Thyroid gland (tissue), 4 donors: ENCODE measurements around the gene GRIN2A. TPM values are rescaled to one million over a fixed set of nuclear protein-coding genes. Genes with fewer than 3 reads are reported as not detected.

ENCODE experiments used
- DNase-seq, 2 donors: peaks; one replicate each; pipeline ENCODE4 v3.0.0-alpha.2; 2019
- H3K27ac ChIP-seq, 3 donors: fragments of 200-600 bp; sonication (generic); 1 replicate in 2 of 3; 2 replicates in 1 of 3; pipeline ENCODE4 v1.5.1; 2016 to 2019; ENCODE audit warnings: mild to moderate bottlenecking in 1 of 3, moderate library complexity in 1 of 3
- H3K27me3 ChIP-seq: fragments of 200-600 bp; sonication (generic); one replicate; pipeline ENCODE4 v1.5.1; 2019
- H3K36me3 ChIP-seq, 2 donors: fragments of 200-600 bp; sonication (generic); one replicate each; pipeline ENCODE4 v1.5.1; 2016 to 2019
- H3K4me1 ChIP-seq, 2 donors: fragments of 200-600 bp; sonication (generic); one replicate each; pipeline ENCODE4 v1.5.1; 2017 to 2019
- H3K4me3 ChIP-seq, 3 donors: fragments of 200-600 bp; sonication (generic); replicated peaks in 1 of 3; 1 replicate in 2 of 3; 2 replicates in 1 of 3; pipeline ENCODE4 v1.5.1; 2016; ENCODE audit warnings: mild to moderate bottlenecking in 1 of 3
- H3K9me3 ChIP-seq: fragments of 200-600 bp; sonication (generic); one replicate; pipeline ENCODE4 v1.5.1; 2017
- CTCF ChIP-seq, 6 experiments: fragments of 200-600 bp in 3 of 6; fragments of 450-650 bp in 3 of 6; sonication (generic) in 3 of 6; IDR thresholded peaks; one replicate each; pipeline ENCODE4 v1.5.1; 2016 to 2019; ENCODE audit warnings: antibody characterized with exemption in 6 of 6, mild to moderate bottlenecking in 2 of 6, inconsistent platforms in 1 of 6, moderate library complexity in 1 of 6
- POLR2A ChIP-seq, 2 donors: fragments of 450-650 bp; IDR thresholded peaks; one replicate each; pipeline ENCODE4 v1.6.1; 2017; ENCODE audit warnings: antibody characterized with exemption in 2 of 2, mild to moderate bottlenecking in 2 of 2, moderate library complexity in 1 of 2
- WGBS, 2 donors: methylation state at CpG; one replicate each; pipeline ENCODE4 v1.1.5; 2017; 5-methylcytosine and 5-hydroxymethylcytosine counted together
- intact Hi-C: fragments of 100-400 bp; cut with DNase I; formaldehyde crosslinking; loops from one replicate; pipeline ENCODE4 v1.15.1; 2023
- total RNA-seq, 4 donors: library from RNA; depleted of rRNA; stranded (reverse); fragments of >200 nt; gene quantifications; one replicate each; pipeline ENCODE4 v1.2.3, GENCODE V29; 2016

Gene GRIN2A
- total RNA-seq, 4 donors from 2014 or later = 0.11 to 1.3 (median 0.53) TPM

GRCh38 chr16:9820476-9821246 is 361.6 kb downstream of the GRIN2A start:
- DNase-seq = no peak
- intact Hi-C loops = no loop called here
- no peak overlapping the region for H3K4me3 ChIP-seq
- H3K9me3 ChIP-seq = no peaks in the 10 kb centered on the region
- TF ChIP-seq CTCF (IDR thresholded peaks at IDR 0.05) = no peak
- no peak for TF ChIP-seq POLR2A (IDR thresholded peaks at IDR 0.05)
- H3K27me3 ChIP-seq = no peaks in the 10 kb centered on the region
- 51 to 58% methylated on average over 8 of the region's 8 CpGs for WGBS, 2 donors
- no peaks in the 10 kb centered on the region for H3K36me3 ChIP-seq
- no peak overlapping the region for H3K27ac ChIP-seq
- H3K4me1 ChIP-seq = no peaks in the 10 kb centered on the region

- no peaks in the 10 kb centered on the region for H3K4me1 ChIP-seq
- 94 to 100% methylated on average over 1 of the region's 1 CpG for WGBS, 2 donors
- intact Hi-C loops = no loop called here
- H3K9me3 ChIP-seq = no peaks in the 10 kb centered on the region
- H3K4me3 ChIP-seq = no peak overlapping the region
- no peak for DNase-seq
- no peaks in the 10 kb centered on the region for H3K36me3 ChIP-seq
- TF ChIP-seq POLR2A (IDR thresholded peaks at IDR 0.05) (no peak), CTCF (IDR thresholded peaks at IDR 0.05) (no peak)
- no peak overlapping the region for H3K27ac ChIP-seq
- H3K27me3 ChIP-seq = no peaks in the 10 kb centered on the region
Observed at GRCh38 chr16:9818702-9819101, 363.5 kb downstream of the GRIN2A start.

- Histone ChIP-seq H3K4me3 (no peak overlapping the region), H3K27ac (no peak overlapping the region), H3K4me1 (no peaks in the 10 kb centered on the region), H3K36me3 (no peaks in the 10 kb centered on the region), H3K27me3 (no peaks in the 10 kb centered on the region), H3K9me3 (no peaks in the 10 kb centered on the region)
- TF ChIP-seq CTCF (IDR thresholded peaks at IDR 0.05) = no peak
- TF ChIP-seq POLR2A (IDR thresholded peaks at IDR 0.05) = no peak
- DNase-seq = no peak
- WGBS, 2 donors = 67 to 72% methylated on average over 4 of the region's 4 CpGs
- intact Hi-C loops = no loop called here
Observed at GRCh38 chr16:9817586-9817985, 364.6 kb downstream of the GRIN2A start.

GRCh38 chr16:9816644-9817043 is 365.6 kb downstream of the GRIN2A start:
- 53 to 55% methylated on average over 2 of the region's 2 CpGs for WGBS, 2 donors
- H3K27me3 ChIP-seq = no peaks in the 10 kb centered on the region
- TF ChIP-seq CTCF (IDR thresholded peaks at IDR 0.05) = no peak
- no peak for TF ChIP-seq POLR2A (IDR thresholded peaks at IDR 0.05)
- H3K4me1 ChIP-seq = no peaks in the 10 kb centered on the region
- H3K36me3 ChIP-seq = no peaks in the 10 kb centered on the region
- no peak overlapping the region for H3K4me3 ChIP-seq
- no peak overlapping the region for H3K27ac ChIP-seq
- intact Hi-C loops = no loop called here
- DNase-seq = no peak
- no peaks in the 10 kb centered on the region for H3K9me3 ChIP-seq

- no peak overlapping the region for H3K27ac ChIP-seq
- no peak overlapping the region for H3K4me3 ChIP-seq
- no peaks in the 10 kb centered on the region for H3K4me1 ChIP-seq
- intact Hi-C loops = no loop called here
- H3K9me3 ChIP-seq = no peaks in the 10 kb centered on the region
- 92 to 93% methylated on average over 4 of the region's 4 CpGs for WGBS, 2 donors
- no peaks in the 10 kb centered on the region for H3K36me3 ChIP-seq
- no peak for DNase-seq
- no peaks in the 10 kb centered on the region for H3K27me3 ChIP-seq
- TF ChIP-seq POLR2A (IDR thresholded peaks at IDR 0.05) (no peak), CTCF (IDR thresholded peaks at IDR 0.05) (no peak)
Observed at GRCh38 chr16:9813665-9814064, 368.6 kb downstream of the GRIN2A start.
